ENCODE results near the gene AFAP1.

- TF ChIP-seq CTCF (IDR thresholded peaks at IDR 0.05): no peak
- no peak for TF ChIP-seq POLR2A (IDR thresholded peaks at IDR 0.05)
Observed at GRCh38 chr4:7815562-7815961, 124.1 kb downstream of the AFAP1 start.

Data from esophagus squamous epithelium (tissue), 4 donors.